ENCODE data around the gene MRPL12. TPM values are rescaled to one million over a fixed set of nuclear protein-coding genes. Genes with fewer than 3 reads are reported as not detected.

Gene MRPL12
- total and polyA plus RNA-seq, 2 of the 8 experiments (the other 6 are each of a cell fraction or from before 2014, with no cell fraction given): 120 to 141 TPM

DNA sequence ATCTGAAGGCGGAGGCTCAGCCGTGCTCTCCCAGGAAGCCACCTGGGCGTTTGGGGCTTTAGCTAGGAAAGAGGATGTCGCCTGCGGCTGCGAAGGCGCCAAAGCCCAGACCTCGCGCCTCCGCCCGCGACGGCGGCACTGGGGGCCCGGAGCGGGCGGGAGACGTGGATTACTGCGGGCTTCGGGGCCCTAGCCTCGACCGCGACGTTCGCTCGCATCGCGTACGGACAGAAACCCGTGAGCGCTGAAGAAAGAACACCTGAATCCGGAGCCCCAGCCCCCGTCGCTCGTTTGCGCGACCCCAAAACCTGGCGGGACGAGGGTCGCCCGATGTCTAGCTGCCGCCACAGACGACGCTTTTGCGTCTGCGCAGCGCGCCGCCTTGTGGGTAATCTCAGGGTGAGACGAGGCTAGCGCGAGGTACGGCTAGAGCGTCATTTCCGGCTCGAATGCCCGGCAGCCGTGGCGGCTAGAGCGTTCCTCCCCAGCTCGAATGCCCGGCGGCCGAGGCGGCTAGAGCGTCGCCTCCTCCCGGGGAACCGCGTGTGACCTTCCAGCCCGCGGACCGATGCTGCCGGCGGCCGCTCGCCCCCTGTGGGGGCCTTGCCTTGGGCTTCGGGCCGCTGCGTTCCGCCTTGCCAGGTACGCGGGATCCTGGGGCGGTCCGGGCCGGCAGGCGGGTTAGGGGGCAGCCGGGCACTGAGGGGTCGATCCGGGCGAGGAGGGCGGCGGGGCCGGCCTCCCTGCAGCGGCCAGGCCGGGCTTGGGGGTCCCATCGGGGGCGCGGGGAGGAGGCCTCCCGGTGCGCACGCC, at the start of gene MRPL12 (continued):
- TF ChIP-seq CHD1 (IDR thresholded peaks at IDR 0.05; ENCODE audit: low read depth, low read length) (no peak), RAD21 (IDR thresholded peaks at IDR 0.05 in 1 of 2, conservative IDR thresholded peaks at IDR 0.05 in 1 of 2; ENCODE audit: low read depth in 2 of 2, low read length in 2 of 2) (no peak), SIRT6 (IDR thresholded peaks at IDR 0.05; ENCODE audit: low read length) (no peak), SP2 (IDR thresholded peaks at IDR 0.05; ENCODE audit: low read length) (peak; percentile 96), CEBPB (IDR thresholded peaks at IDR 0.05; ENCODE audit: low read depth, low read length) (no peak), BACH1 (IDR thresholded peaks at IDR 0.05; ENCODE audit: low read length) (no peak), CREB1 (IDR thresholded peaks at IDR 0.05) (peak; percentile 90), CHD7 (IDR thresholded peaks at IDR 0.05; ENCODE audit: insufficient replicate concordance, low read length) (no peak), KDM4A (IDR thresholded peaks at IDR 0.05; ENCODE audit: low read depth, low read length, severe bottlenecking) (peak; percentile 81), E2F6 (IDR thresholded peaks at IDR 0.05) (peak; percentile 57)
